ENCODE results near the gene PPFIBP2.
"Not testable (repeated sequence)": the region's sequence is repeated elsewhere in the genome, so short reads cannot be mapped to it uniquely, and the experiment has no call there.

PPFIBP2 gene

DNA sequence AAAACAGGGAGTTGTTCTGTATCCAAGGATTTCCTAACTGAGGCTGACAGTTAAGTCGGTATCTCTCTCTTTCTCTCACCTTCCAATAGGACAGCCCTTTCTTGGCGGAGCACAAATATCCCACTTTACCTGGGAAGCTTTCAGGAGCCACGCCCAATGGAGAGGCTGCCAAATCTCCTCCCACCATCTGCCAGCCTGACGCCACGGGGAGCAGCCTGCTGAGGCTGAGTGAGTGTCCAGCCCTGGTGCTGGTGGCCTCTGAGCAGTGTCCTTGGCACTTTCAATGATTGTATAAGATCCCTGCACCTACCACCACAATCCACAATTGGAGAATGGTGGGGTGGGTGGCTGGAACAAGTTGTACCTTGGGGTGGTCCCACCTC is 125.8 kb downstream of the PPFIBP2 start:
- no peak for DNase-seq

DNA sequence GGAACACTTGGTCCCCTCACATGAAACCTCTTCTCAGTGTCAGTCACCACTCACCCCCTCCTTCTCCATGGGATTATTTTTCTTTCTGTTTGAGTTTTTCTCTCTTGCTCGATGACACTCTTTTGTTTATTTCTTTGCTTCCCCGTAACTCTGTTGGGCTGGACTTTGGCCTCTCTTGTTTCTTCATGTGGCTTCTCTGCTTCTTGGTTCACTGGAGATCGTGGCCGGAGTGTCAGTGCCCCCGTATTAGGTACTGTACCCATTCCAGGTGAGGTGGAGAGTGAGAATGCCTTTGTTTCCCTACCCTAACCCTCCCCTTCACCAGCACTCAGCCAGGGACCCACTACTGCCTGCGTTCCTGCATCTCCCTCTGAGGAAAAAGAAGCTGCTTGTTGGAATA is 127.0 kb downstream of the PPFIBP2 start:
- no peak for DNase-seq

DNA sequence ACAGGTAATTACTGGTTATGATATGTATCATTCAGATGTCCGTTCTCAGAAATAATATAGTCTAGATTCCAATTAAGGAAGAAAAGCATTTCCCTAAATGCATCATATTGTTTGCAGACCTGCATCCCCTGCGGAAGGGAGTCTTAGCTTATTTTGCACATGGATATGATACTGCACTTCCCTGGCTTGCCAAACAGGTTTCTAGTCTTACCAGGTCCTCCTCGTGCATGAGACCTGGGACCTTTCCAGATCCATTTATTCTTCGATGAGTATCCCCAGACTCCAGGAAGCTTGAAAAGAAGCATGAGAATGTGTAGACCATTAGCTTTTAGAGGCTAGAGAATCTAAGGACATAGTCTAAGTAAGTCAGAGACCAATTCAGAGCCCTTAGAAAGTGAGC is 128.9 kb downstream of the PPFIBP2 start:
- DNase-seq = no peak

DNA sequence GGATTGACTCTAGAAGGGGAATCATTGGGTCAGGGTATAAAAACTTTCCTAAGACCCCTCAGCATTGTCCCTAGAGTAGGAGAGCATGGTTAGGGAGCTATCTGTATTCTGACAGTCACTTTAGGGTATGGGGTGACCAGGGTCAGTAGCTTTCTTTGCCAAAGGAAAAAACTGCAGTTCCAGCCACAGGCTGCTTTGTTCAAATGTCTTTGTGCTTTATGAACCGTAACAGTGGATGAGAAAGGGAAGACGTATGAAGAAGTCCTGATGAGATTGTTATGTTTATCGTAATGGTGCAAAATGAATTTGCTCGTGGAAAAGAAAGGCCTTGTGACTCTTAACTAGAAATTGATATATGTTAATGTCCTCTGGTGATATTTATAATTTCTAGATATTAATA is 129.5 kb downstream of the PPFIBP2 start:
- DNase-seq = no peak

DNA sequence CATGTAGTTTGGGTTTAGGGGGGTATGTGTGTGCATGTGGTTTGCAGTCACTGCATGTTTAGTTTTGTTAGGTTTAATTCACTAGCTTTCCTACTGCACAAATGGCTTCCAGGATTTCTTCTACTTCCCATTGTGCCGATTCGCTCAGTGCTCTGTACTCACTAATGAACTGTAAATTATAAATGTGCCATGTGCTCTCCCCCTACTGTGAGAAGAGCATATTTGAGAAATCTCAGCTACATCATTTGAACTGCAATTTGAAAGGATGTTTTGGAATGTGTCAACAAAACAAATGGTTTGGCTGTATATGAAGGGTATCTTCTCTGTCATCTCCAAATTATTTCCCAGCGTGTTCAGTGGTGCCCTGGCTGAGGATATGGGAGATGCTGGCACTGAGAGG is 131.4 kb downstream of the PPFIBP2 start:
- DNase-seq = no peak

DNA sequence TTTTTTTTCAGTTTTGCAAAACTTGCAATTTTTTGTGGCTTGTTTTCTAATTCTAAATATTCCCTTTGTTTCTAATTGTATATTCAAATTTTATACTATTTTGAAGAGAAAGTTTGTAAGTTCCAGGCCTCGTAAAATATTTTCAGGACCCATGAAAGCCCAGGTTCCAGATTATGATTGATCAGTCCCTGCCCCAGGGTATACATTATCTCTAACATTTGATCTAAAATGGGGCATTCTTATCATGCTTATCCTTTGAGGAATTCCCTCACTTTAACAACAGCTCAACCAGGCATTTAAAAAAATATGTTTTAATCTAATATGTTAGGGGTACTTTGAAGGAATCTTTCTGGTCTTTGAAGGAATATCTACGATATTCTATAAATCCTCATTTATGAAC is 133.1 kb downstream of the PPFIBP2 start:
- DNase-seq = no peak

DNA sequence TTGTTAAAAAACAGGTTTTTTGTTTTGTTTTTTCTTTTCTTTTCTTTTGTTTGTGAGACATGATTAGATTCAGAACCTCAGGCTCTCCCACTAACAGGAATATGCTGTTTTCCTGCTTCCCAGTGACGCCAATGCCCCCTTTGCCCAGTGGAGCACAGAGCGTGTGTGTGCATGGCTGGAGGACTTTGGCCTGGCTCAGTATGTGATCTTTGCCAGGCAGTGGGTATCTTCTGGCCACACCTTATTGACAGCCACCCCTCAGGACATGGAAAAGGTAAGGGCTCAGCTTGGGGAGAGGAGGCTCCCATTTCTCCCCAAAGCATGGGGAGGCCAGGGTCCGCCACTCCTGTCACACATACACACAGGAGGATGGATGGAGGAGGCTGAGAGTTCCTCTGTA is 134.5 kb downstream of the PPFIBP2 start:
- DNase-seq = no peak

DNA sequence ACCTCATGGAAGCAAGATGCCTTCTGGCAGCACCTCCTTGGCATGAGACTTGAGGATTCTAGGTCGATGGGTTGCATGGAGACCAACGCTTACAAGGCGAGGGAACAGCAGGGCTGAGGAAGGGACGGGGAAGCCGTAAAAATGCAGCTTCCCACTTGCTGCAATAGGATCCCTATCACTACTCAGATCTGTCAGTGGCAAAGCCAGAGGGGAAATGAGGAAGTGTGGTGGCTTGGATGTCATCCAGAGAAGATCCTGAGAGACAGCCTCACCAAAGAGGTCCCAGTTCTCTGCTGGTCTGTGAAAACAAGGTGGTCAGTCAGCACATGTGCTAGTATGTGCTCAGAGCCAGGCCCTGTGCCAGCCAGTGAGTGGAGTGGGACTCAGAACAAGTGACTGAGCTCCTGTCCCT is 137.3 kb downstream of the PPFIBP2 start:
- no peak for DNase-seq

DNA sequence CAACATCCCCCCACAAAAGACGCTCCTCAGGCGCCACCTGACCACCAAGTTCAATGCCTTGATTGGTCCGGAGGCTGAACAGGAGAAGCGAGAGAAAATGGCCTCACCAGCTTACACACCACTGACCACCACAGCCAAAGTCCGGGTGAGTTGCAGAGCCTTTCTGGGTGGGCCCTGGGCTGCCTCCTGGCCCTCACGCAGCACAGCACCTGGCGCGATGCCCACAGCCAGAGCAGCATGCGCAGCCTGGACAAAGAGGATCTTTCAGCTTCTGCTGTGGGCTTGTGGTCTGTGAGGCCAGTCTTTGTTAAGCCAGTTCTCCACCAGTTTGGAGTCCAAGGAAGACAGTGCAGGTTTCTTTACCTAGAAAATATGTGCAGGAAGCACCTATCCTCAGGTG is 137.9 kb downstream of the PPFIBP2 start:
- no peak for DNase-seq

DNA sequence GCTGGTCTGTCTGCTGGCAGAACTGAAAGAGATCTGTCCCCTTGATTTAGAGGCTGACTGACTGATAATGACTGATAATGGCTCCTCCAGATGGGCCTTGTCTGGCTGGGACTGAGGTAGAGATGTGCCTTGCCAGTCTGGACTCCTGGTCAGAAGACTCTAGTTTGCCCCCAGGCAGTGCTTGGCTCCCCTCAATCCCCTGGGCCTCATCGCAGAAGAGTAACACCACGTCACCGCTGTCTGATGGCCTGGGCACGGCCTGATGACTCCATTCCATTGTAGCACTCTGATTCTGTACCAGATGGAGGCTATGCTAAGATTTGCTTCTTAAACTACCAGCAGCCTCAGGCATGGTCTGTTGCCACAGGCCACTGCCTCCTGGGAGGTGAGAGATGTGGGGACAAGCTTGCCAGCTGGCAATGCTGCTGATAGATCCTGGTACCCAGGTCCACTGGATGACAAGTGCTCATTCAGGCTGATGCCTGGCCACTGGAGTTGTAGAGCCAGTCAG is 140.5 kb downstream of the PPFIBP2 start:
- no peak for DNase-seq

DNA sequence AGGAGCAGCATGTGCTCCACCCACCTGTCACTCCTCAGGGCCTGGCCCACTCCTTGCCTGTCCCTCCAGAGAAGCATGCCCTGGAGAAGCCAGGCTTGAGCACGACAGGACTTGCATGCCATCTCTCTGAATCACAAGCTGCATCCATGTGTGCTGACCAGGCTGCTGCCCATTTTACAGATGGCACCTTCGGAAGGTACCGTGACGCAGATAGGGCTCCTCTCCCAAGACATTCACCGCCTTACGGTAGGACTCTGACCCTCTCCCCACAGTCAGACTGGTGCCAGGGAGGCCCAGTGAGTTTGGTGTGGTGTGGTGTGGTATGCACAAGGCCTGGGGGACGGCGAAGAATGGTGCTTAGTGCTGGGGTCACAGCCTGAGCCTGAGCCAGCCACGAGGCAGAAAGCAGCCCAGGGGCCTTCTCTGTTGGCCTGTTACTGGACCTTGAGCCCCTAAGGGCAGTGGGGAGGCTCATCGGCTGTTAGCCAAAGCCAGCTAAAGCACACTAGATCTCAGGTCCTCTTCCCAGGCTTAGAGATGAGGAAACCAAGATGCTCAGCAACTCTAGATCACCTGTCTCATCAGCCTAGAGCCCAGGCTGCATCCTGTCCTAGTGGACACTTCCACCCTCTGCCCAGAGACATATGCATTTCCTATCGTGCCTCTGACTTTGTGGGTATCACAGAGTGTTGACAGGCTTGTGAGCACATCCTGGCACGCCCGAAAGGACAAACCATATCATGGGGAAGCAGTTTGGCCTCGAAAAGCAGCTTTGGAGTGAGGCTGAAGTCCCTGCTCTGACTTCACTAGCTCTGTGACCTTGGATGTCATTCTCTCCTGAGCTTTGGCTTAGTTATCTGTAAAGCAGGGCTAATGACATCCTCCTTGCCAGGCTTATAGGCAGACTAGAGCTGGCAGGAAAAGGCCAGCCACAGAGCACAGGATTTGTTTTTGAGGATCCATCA is 141.7 kb downstream of the PPFIBP2 start:
- DNase-seq = no peak

DNA sequence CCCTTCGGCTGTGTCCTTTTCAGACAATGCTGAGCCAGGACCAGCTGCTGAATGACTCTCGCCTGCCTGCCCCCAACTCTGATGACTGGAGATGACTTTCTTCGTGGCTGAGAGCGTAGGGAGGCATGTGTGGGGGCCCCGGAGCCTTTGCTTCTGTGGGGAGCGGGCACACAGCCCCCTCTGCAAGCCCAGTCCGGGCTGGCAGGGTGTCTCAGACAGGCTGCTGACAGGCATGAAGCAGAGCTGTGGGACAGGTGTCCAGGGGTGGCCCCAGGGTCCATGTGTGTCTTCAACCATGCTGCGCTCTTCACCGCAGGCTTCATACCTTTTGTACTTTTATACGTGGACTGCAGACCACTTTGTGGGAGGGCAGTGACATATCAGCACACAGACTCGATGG is 142.9 kb downstream of the PPFIBP2 start:
- no peak for DNase-seq

DNA sequence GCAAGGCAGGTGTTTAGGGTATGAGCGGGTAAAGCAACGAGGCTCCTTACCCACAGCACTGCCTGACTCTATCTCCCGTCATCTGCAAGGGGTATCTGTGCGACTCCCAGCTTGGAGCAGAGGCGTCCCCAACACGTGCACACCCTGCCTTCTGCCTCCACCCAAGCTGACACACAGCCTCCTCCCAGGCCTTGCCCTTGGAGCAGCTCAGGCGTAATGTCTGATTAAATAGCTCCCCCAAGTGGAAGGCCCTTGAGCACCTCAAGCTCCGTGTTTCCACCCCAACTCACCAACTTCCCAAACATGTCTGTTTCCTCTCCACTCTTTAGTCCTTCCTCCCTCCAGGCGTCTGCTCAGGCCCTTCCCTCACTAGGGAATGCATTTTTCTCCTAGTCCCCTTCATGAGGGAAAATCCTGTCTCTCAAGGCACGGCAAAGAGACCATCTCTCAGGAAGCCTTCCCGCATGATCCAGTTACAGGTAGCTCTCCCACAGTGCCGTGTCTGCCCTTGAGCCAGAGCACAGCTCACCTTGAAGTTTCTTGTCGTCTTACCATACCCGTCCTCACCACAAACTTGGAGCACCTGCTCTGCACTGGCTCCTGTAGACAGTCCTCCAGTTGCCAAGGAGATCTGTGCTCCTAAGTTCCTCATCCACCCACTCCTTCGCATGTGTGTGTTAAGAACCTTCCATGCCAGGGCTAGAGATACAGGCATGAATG is 143.7 kb downstream of the PPFIBP2 start:
- no peak for DNase-seq

DNA sequence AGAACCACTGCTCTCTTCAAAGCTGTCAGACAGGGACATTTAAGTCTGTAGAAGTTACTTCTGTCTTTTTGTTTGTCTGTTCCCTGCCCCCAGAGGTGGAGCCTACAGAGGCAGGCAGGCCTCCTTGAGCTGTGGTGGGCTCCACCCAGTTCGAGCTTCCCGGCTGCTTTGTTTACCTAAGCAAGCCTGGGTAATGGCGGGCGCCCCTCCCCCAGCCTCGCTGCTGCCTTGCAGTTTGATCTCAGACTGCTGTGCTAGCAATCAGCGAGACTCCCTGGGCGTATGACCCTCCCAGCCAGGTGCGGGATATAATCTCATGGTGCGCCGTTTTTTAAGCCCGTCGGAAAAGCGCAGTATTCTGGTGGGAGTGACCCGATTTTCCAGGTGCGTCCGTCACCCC is 149.7 kb downstream of the PPFIBP2 start:
- DNase-seq = not testable (repeated sequence)

DNA sequence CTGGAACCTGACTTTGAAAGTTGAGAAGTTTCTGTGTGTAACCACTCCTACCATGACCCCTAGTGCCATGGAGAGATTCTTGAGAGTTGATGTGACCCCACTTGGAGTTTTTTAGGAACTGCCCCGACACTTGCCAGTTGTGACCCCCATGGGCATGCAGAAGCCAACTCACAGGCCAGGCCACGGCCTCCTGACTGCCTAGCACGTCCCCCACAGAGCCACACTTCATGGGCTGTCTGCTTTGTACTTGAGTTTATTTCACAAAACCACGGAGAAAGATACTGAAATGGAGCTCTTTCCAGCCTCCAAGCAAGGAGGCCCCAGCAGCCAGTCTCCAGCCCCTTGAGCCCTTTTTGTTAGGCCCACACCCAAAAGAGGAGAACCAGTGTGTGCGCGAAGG is 151.1 kb downstream of the PPFIBP2 start:
- no peak for DNase-seq

DNA sequence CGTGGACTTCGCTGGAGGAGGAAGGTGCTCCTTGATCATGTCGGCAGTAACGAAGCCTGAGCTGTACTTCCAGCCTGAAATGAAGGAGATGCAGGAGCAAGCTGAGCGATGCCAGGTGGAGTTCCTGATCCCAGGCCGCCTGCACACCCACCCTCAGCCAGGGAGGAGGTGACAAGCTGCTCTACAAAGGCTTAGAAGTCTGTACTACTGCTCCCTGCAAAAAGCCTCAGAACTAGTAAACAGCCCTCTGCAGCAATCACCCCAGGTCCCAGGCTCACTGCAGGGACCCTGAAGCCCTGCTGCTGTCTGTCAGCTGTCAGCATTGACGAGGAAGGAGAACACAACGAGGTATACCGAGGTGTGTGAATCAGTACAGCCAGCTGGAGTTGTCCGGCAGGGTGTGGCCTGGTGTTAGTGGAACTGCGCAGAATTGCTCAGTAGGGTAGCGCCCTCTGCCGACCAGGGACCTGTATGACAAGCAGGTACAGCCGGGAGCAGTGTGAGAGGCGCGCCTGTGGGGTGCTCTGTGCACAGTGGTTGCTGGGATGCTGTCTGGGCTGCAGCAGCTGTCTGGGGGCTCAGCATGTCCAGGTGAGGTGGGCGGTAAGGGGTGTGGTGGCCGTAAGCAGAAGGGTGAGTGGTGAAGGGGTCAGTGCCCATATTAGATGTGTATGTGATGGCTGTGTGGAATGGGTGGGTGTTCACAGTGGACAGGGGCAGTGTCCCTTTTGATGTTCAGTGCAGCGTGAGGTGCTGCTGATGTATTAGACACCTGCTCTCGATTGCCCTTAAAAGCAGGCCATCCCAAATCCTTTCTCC is 151.9 kb downstream of the PPFIBP2 start:
- no peak for DNase-seq

DNA sequence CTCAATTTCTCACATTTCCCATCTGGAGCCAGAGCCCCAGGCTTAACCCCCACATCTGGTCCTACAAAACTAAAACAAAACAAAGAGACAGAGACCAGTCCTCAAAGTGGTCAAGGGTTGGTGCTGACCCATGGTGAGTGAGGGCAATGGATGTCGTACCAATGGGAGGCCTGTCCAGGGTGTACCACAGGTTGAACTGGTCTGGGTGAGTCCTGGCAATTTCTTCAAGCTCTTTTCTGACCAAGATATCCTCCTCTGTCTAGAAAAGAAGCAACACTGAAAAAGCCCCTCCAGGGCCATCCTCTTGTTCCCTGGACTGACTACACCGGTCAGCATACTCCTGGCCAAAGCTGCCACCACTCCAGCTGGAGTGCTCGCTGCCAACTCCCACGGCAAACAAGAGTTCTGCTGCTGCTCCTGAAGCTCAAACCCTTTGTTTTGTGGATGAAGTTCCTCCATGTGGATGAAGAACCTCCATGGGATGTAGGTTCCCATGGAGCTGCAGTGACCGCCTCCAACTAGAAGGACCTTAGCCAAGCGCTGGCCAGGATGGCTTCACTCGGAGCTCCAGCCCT is 152.6 kb downstream of the PPFIBP2 start:
- DNase-seq = no peak

DNA sequence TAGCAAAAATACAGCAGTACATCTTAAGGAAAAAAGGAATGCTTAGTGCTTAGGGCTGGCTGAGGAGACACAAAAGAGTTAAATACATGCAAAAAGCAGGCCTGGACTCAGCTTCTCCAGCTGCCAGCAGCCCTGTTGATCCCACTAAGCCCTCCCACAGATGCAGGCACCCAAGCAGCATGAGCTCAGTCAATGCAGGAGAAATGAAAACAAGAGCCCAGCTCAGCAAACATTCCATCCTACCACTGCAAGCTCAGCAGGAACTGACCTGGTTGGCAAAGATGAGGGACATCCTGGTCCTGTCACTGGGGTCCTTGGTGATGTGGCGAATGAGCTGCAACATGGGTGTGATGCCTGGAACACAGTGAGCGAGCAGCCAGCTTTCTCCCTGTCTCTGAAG is 153.7 kb downstream of the PPFIBP2 start:
- no peak for DNase-seq

DNA sequence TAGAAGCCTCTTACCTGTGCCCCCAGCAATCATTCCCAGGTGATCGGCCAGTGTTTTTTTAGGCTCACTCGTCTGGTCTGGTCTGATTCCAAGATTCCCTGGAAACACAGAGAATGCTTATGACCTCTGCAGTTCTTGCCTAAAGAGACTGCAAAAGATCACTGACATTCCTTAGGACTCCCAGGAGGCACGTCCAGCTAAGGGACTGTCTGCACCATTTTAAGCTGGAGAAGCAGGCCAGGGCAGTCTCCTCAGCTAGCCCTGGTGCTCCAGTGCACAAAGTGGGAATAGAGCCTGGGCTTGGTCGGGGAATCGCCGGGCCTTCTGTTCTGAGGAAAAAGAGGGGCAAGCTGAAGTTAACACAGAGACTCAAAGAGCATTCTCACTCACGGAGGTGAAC is 154.7 kb downstream of the PPFIBP2 start:
- DNase-seq = no peak

DNA sequence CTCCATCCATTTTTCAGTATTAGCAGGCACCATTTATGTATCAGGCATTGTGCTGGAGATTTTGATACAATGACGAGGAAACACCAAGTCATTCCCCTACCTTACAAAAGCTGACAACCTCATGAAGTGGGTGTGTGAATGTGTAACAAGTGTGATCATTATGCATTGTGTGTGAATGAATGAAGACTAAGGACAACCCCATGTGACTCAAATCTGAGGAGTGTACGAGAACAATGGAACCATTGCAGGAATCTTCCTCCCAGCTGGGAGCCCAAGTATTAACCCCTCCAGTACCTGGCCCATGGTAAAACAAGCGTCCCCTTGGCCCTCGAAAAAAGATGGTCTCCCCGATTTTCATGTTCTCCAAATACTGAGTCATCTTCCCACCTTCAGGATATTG is 155.1 kb downstream of the PPFIBP2 start:
- DNase-seq = no peak

DNA sequence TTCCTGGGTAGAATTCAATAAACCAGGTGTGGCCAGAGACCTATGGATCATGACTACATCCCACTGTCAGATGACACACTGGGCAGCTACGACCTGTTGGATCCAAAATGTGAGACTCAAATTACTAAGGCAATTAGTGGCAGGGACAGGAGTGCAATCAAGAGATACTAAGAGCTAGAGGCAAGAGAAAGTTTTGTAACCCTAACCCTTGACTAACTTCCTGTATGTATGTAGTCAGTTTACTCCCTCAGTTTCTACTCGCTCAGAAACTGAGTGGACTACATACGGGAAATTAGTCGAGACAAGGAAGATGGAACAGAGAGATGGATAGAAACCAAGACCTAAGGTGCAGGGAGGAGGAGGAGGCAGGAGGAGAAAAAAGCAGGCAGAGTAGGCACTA is 156.8 kb downstream of the PPFIBP2 start:
- no peak for DNase-seq

DNA sequence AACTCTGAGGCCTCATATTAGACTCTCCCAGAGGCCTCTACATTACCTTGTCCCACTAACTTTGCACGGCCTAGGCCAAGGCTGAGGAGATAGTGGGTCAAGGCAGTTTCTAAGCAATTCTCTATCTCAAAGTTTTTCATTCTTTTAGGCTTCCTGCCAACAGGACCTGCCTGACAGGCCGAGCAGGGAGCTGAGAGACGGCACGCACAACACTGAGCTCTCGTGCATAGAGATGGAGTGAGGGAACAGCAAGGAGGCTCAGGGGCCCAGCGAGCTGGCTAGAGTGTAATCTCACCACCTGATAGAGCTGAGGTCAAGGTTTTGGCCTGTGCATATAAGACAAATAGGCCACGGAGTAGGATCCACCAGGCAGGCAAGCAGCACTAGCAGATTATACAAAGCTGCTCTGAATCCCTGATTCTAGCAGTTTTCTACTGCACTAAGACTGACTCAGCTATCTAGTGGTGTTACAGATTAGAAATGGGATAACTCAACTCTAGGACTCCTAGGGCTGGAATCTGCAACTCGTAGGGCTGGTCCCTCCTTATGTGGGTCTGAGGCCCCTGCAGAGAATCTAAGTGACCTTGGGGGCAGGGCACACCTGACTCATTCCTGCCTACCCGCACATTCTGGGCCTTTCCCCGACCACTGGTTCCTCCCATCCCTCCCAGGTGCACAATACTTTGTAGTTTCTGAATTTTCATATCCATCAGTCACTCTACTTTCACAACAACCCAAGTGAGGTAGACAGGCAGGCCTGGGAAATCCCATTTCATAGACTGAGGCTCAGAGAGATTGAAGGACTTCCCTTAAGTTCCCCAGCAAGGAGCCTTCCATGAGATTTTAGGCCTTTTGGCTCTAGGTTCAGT is 157.8 kb downstream of the PPFIBP2 start:
- DNase-seq = no peak
